Measurements from ENCODE around the gene RPL4.

GRCh38 chr15:66535056-66535455, 30.4 kb upstream of the RPL4 start:
- TF ChIP-seq CTCF (IDR thresholded peaks at IDR 0.05; ENCODE audit: control extremely low read depth in 1 of 3, insufficient read depth in 1 of 3, low read depth in 1 of 3, low read length in 3 of 3) (no peak), RAD21 (IDR thresholded peaks at IDR 0.05 in 1 of 2, conservative IDR thresholded peaks at IDR 0.05 in 1 of 2; ENCODE audit: low read depth in 2 of 2, low read length in 2 of 2) (no peak), CREB1 (IDR thresholded peaks at IDR 0.05) (no peak), EZH2 (IDR thresholded peaks at IDR 0.05; ENCODE audit: low read depth, low read length, severe bottlenecking) (no peak), TEAD4 (IDR thresholded peaks at IDR 0.05; ENCODE audit: low read depth, low read length) (no peak), TAF1 (IDR thresholded peaks at IDR 0.05; ENCODE audit: low read depth, low read length) (no peak), RXRA (IDR thresholded peaks at IDR 0.05; ENCODE audit: insufficient read depth, low read depth, low read length) (no peak), SP1 (IDR thresholded peaks at IDR 0.05; ENCODE audit: low read depth, low read length) (no peak), RFX5 (IDR thresholded peaks at IDR 0.05; ENCODE audit: borderline replicate concordance, low read depth, low read length) (no peak)
